K562 (cell line): ENCODE measurements around the gene HOXB3. TPM values are rescaled to one million over a fixed set of nuclear protein-coding genes. Genes with fewer than 3 reads are reported as not detected.

Experiments
- CBX1 ChIP-seq: sonication (generic); IDR thresholded peaks from 2 replicates; pipeline ENCODE4 v1.6.1; 2016; ENCODE audit warnings: antibody characterized with exemption, low read depth, mild to moderate bottlenecking
- ETS2 ChIP-seq: IDR thresholded peaks from 2 replicates; pipeline ENCODE4 v1.6.1; 2016; ENCODE audit warnings: borderline replicate concordance, missing genetic modification characterization, mild to moderate bottlenecking, moderate library complexity, missing compliant biosample characterization; ENCODE audit not compliant: poor library complexity, severe bottlenecking
- FOXJ3 ChIP-seq: sonication (generic); formaldehyde crosslinking; IDR thresholded peaks from 2 replicates; pipeline ENCODE4 v1.4.0; 2020; ENCODE audit warnings: mild to moderate bottlenecking, missing genetic modification reagents
- HDAC8 ChIP-seq: fragments of 450-650 bp; IDR thresholded peaks from 2 replicates; pipeline ENCODE4 v1.6.1; 2016; ENCODE audit warnings: mild to moderate bottlenecking, missing genetic modification characterization, moderate library complexity, missing compliant biosample characterization
- HMGN3 ChIP-seq: IDR thresholded peaks from 2 replicates; pipeline ENCODE4 v1.6.1; 2011; ENCODE audit warnings: borderline replicate concordance, low read depth, mild to moderate bottlenecking, mixed read lengths, low read length; ENCODE audit not compliant: insufficient read length; ENCODE audit errors: extremely low read depth
- KAT2B ChIP-seq: IDR thresholded peaks from one replicate; pipeline ENCODE4 v1.6.1; 2012; ENCODE audit warnings: low read depth, mild to moderate bottlenecking, control low read depth, inconsistent platforms, low read length, moderate library complexity
- LCOR ChIP-seq: sonication (generic); formaldehyde crosslinking; IDR thresholded peaks from 2 replicates; pipeline ENCODE4 v1.8.0; 2022; ENCODE audit warnings: mild to moderate bottlenecking, missing genetic modification reagents
- NFE2 ChIP-seq: IDR thresholded peaks from 2 replicates; pipeline ENCODE4 v1.6.1; 2014; ENCODE audit warnings: antibody characterized with exemption, low read depth
- OTX1 ChIP-seq: fragments of 450-650 bp; formaldehyde crosslinking; IDR thresholded peaks from 2 replicates; pipeline ENCODE4 v1.4.0; 2022; ENCODE audit warnings: mild to moderate bottlenecking
- POLR3A ChIP-seq: IDR thresholded peaks from 2 replicates; pipeline ENCODE4 v1.6.1; 2011; ENCODE audit warnings: borderline replicate concordance, mild to moderate bottlenecking, moderate library complexity; ENCODE audit not compliant: insufficient read length, insufficient read depth; ENCODE audit errors: extremely low read depth
- PTTG1 ChIP-seq: fragments of 450-650 bp; IDR thresholded peaks from 2 replicates; pipeline ENCODE4 v1.6.1; 2016; ENCODE audit warnings: low read depth, mild to moderate bottlenecking, missing genetic modification characterization, missing compliant biosample characterization
- SMC3 ChIP-seq: conservative IDR thresholded peaks from 2 replicates; pipeline ENCODE4 v1.6.1; 2011; ENCODE audit warnings: low read depth, low read length, improper control_type of control experiment; ENCODE audit not compliant: insufficient read depth
- STAT5A ChIP-seq: IDR thresholded peaks from 2 replicates; pipeline ENCODE4 v1.6.1; 2012; ENCODE audit warnings: low read length, inconsistent platforms, borderline replicate concordance
- ZNF263 ChIP-seq: sonication (generic); formaldehyde crosslinking; IDR thresholded peaks from 2 replicates; pipeline ENCODE4 v1.8.0; 2022; ENCODE audit warnings: mild to moderate bottlenecking, missing genetic modification reagents, borderline replicate concordance
- ZNF3 ChIP-seq: fragments of 250-450 bp; sonication (Bioruptor Pico); IDR thresholded peaks from 2 replicates; pipeline ENCODE4 v1.5.0; 2021; ENCODE audit warnings: mild to moderate bottlenecking, moderate library complexity
- ZNF707 ChIP-seq: fragments of 250-450 bp; sonication (Bioruptor Pico); conservative IDR thresholded peaks from 2 replicates; pipeline ENCODE4 v1.8.0; 2022; ENCODE audit warnings: inconsistent platforms, mild to moderate bottlenecking, moderate library complexity
- polyA plus RNA-seq, 8 experiments: library from polyadenylated mRNA; depleted of rRNA in 4 of 8; stranded (reverse) in 5 of 8; unstranded in 3 of 8; fragments of >200 nt; fragmentation: Nextera tagmentation in 2 of 8; fragmentation: Illumina TruSeq in 1 of 8; extraction: Ambion mirVana in 2 of 8; extraction: Trizol in 1 of 8; gene quantifications; 2 replicates each; pipeline versions ENCODE4 v1.2.1 to v1.2.3, GENCODE V29; 2011 to 2014; ENCODE audit warnings: inconsistent platforms in 1 of 8, missing spikeins in 1 of 8
- total RNA-seq, 7 experiments: library from RNA; depleted of rRNA in 6 of 7; stranded (reverse); fragments of >200 nt in 6 of 7; fragmentation: Illumina TruSeq in 2 of 7; extraction: Trizol in 2 of 7; gene quantifications; 2 replicates each; pipeline versions ENCODE4 v1.2.1 to v1.2.3, GENCODE V29; 2011 to 2021; ENCODE audit warnings: low replicate concordance in 1 of 7
- TF ChIP-seq, protein P1 (sequence below): fragments of 250-450 bp; sonication (Bioruptor Pico); IDR thresholded peaks from 2 replicates; pipeline ENCODE4 v1.5.0; 2020; ENCODE audit warnings: mild to moderate bottlenecking, borderline replicate concordance
- TF ChIP-seq, protein P2 (sequence below), 3 experiments: IDR thresholded peaks in 2 of 3; conservative IDR thresholded peaks in 1 of 3; 2 replicates each; pipeline ENCODE4 v1.5.1; 2011 to 2012; ENCODE audit warnings: low read length in 3 of 3, mild to moderate bottlenecking in 3 of 3, control low read depth in 2 of 3, improper control_type of control experiment in 1 of 3, inconsistent platforms in 1 of 3, low read depth in 1 of 3, mixed read lengths in 1 of 3, moderate library complexity in 1 of 3; ENCODE audit not compliant: insufficient read depth in 2 of 3
- TF ChIP-seq, protein P3 (sequence below): sonication (generic); formaldehyde crosslinking; IDR thresholded peaks from 2 replicates; pipeline ENCODE4 v1.8.0; 2022; ENCODE audit warnings: missing genetic modification reagents, mild to moderate bottlenecking, borderline replicate concordance
- TF ChIP-seq, protein P4 (sequence below): fragments of 250-450 bp; sonication (Bioruptor Pico); IDR thresholded peaks from 2 replicates; pipeline ENCODE4 v1.4.0; 2020

The HOXB3 gene
- total and polyA plus RNA-seq, 9 of the 15 experiments (the other 6 are each of a cell fraction or from before 2014, with no cell fraction given): 2.4 to 41.3 (median 20.2) TPM

DNA sequence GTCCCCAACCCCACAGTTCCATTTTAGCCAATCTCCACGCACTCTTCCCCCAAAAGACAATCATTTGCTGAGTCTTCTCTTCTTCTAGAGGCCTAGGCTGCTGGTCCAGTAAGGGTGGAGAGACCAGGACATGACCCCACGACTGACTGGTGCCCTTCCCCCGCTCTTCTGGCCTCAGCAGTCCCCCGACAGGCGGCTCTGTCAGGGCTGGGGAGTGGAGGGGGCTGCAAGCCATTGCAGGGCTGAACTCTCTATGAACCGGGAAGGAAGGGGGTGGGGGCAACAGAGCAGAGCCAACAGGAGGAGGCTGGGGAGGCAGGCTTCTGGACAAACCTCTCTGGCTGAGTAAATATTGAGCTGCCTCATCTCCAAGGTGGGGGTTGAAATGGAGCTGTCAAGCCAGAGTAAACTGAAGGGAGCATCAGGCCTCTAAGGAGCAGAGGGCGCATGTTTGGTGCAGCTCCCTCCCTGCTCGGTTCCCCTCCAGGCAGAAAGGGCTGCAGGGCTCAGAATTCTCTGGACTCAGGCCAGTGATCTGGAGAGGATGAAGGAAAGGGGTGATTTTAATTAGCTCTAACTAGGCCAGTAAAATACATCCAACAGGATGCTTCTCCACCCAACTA is 67.9 kb downstream of the HOXB3 start (continued):
- TF ChIP-seq, protein P1, sequence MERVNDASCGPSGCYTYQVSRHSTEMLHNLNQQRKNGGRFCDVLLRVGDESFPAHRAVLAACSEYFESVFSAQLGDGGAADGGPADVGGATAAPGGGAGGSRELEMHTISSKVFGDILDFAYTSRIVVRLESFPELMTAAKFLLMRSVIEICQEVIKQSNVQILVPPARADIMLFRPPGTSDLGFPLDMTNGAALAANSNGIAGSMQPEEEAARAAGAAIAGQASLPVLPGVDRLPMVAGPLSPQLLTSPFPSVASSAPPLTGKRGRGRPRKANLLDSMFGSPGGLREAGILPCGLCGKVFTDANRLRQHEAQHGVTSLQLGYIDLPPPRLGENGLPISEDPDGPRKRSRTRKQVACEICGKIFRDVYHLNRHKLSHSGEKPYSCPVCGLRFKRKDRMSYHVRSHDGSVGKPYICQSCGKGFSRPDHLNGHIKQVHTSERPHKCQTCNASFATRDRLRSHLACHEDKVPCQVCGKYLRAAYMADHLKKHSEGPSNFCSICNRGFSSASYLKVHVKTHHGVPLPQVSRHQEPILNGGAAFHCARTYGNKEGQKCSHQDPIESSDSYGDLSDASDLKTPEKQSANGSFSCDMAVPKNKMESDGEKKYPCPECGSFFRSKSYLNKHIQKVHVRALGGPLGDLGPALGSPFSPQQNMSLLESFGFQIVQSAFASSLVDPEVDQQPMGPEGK (CRISPR knock-in tag): no peak
- TF ChIP-seq ZNF263 (CRISPR knock-in tag) (no peak), FOXJ3 (no peak), CBX1 (no peak), ZNF707 (CRISPR knock-in tag) (no peak), POLR3A (no peak), OTX1 (CRISPR knock-in tag) (no peak), NFE2 (no peak), LCOR (CRISPR knock-in tag) (no peak), STAT5A (peak; percentile 31; the same call in 1 of the 2 replicates), ZNF3 (no peak), ETS2 (no peak), KAT2B (no peak), PTTG1 (tag) (no peak), HMGN3 (peak; percentile 32), SMC3 (no peak), HDAC8 (tag) (no peak)
- TF ChIP-seq, protein P2, sequence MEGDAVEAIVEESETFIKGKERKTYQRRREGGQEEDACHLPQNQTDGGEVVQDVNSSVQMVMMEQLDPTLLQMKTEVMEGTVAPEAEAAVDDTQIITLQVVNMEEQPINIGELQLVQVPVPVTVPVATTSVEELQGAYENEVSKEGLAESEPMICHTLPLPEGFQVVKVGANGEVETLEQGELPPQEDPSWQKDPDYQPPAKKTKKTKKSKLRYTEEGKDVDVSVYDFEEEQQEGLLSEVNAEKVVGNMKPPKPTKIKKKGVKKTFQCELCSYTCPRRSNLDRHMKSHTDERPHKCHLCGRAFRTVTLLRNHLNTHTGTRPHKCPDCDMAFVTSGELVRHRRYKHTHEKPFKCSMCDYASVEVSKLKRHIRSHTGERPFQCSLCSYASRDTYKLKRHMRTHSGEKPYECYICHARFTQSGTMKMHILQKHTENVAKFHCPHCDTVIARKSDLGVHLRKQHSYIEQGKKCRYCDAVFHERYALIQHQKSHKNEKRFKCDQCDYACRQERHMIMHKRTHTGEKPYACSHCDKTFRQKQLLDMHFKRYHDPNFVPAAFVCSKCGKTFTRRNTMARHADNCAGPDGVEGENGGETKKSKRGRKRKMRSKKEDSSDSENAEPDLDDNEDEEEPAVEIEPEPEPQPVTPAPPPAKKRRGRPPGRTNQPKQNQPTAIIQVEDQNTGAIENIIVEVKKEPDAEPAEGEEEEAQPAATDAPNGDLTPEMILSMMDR (IDR thresholded peaks at IDR 0.05 in 2 of 3, conservative IDR thresholded peaks at IDR 0.05 in 1 of 3; ENCODE audit: insufficient read depth in 2 of 3, low read depth in 1 of 3, low read length in 3 of 3): no peak
- TF ChIP-seq, protein P3, sequence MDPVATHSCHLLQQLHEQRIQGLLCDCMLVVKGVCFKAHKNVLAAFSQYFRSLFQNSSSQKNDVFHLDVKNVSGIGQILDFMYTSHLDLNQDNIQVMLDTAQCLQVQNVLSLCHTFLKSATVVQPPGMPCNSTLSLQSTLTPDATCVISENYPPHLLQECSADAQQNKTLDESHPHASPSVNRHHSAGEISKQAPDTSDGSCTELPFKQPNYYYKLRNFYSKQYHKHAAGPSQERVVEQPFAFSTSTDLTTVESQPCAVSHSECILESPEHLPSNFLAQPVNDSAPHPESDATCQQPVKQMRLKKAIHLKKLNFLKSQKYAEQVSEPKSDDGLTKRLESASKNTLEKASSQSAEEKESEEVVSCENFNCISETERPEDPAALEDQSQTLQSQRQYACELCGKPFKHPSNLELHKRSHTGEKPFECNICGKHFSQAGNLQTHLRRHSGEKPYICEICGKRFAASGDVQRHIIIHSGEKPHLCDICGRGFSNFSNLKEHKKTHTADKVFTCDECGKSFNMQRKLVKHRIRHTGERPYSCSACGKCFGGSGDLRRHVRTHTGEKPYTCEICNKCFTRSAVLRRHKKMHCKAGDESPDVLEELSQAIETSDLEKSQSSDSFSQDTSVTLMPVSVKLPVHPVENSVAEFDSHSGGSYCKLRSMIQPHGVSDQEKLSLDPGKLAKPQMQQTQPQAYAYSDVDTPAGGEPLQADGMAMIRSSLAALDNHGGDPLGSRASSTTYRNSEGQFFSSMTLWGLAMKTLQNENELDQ (CRISPR knock-in tag): no peak
- TF ChIP-seq, protein P4, sequence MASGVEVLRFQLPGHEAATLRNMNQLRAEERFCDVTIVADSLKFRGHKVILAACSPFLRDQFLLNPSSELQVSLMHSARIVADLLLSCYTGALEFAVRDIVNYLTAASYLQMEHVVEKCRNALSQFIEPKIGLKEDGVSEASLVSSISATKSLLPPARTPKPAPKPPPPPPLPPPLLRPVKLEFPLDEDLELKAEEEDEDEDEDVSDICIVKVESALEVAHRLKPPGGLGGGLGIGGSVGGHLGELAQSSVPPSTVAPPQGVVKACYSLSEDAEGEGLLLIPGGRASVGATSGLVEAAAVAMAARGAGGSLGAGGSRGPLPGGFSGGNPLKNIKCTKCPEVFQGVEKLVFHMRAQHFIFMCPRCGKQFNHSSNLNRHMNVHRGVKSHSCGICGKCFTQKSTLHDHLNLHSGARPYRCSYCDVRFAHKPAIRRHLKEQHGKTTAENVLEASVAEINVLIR: no peak
